ENCODE measurements around the gene SLC7A9.
"Not testable (repeated sequence)": the region's sequence is repeated elsewhere in the genome, so short reads cannot be mapped to it uniquely, and the experiment has no call there.

The SLC7A9 gene

GRCh38 chr19:32787161-32787813 lies 82.3 kb downstream of the SLC7A9 start:
- DNase-seq = not testable (repeated sequence)

- DNase-seq = not testable (repeated sequence)
Observed at GRCh38 chr19:32782089-32782488, 87.5 kb downstream of the SLC7A9 start.

- no peak for DNase-seq
Observed at GRCh38 chr19:32781280-32781679, 88.3 kb downstream of the SLC7A9 start.
